ENCODE results near the gene BCAP31. TPM values are rescaled to one million over a fixed set of nuclear protein-coding genes. Genes with fewer than 3 reads are reported as not detected.
"Not testable (repeated sequence)": the region's sequence is repeated elsewhere in the genome, so short reads cannot be mapped to it uniquely, and the experiment has no call there.

BCAP31 gene
- total RNA-seq, 4 donors from 2014 or later: 45.4 to 148 (median 101) TPM

DNA sequence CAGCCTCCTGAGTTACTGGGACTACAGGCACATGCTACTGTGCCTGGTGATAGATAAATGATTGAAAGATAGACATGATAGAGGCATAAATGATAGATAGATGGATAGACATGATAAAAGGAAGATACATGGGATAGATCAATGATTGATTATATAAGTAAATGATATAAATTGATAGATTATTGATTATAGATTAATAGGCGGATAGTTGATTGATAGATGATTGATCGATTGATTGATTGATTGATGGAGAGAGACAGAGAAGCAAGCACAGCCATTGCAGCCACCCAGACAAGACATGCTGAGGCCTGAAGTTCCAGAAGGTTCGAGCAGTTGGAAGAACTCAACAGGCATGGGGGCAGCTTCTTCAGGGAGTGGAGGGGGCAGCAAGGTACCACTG is 22.2 kb upstream of the BCAP31 start:
- no peak overlapping the region for H3K27ac ChIP-seq
- no peak overlapping the region for H3K4me3 ChIP-seq
- H3K36me3 ChIP-seq: no peaks in the 10 kb centered on the region
- H3K4me1 ChIP-seq: peaks cover 0 to 13% (median 0%) of the 10 kb centered on the region in 4 donors
- no peak for DNase-seq
- no peak for TF ChIP-seq POLR2A (IDR thresholded peaks at IDR 0.05)
- TF ChIP-seq, protein P1, sequence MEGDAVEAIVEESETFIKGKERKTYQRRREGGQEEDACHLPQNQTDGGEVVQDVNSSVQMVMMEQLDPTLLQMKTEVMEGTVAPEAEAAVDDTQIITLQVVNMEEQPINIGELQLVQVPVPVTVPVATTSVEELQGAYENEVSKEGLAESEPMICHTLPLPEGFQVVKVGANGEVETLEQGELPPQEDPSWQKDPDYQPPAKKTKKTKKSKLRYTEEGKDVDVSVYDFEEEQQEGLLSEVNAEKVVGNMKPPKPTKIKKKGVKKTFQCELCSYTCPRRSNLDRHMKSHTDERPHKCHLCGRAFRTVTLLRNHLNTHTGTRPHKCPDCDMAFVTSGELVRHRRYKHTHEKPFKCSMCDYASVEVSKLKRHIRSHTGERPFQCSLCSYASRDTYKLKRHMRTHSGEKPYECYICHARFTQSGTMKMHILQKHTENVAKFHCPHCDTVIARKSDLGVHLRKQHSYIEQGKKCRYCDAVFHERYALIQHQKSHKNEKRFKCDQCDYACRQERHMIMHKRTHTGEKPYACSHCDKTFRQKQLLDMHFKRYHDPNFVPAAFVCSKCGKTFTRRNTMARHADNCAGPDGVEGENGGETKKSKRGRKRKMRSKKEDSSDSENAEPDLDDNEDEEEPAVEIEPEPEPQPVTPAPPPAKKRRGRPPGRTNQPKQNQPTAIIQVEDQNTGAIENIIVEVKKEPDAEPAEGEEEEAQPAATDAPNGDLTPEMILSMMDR (IDR thresholded peaks at IDR 0.05): no peak
- no peaks in the 10 kb centered on the region for H3K9me3 ChIP-seq
- no peaks in the 10 kb centered on the region for H3K27me3 ChIP-seq

DNA sequence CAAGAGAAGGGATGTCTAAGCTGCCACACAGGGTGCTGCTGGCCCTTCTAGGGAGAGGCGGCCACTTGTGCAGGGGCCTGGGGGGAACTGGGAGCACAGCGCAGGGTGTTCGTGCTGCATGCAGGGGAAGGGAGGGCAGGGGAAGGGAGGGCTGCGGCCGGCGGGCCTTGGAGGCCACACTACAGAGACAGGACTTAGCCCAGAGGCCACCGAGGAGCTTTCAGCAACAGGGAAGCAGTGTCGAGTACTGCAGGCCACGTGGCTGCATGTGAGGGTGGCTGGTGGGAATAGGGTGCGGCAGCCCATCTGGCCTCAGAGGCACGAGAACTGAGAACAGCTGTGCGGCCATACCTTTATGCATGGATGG is 20.9 kb upstream of the BCAP31 start:
- peaks cover 0 to 17% (median 0%) of the 10 kb centered on the region in 4 donors for H3K4me1 ChIP-seq
- DNase-seq: peak; percentile 29 to 48 (median 35)
- not testable (repeated sequence) for H3K27ac ChIP-seq, H3K27me3 ChIP-seq, H3K36me3 ChIP-seq, H3K9me3 ChIP-seq, H3K4me3 ChIP-seq

- Histone ChIP-seq H3K27ac (peak overlapping the region in 2 of 4 donors; percentile 67 to 82), H3K36me3 (no peaks in the 10 kb centered on the region), H3K9me3 (no peaks in the 10 kb centered on the region), H3K4me3 (peak overlapping the region in 2 of 4 donors; percentile 22 to 34), H3K27me3 (no peaks in the 10 kb centered on the region), H3K4me1 (peaks cover 0 to 20% (median 0%) of the 10 kb centered on the region in 4 donors)
- DNase-seq: peak in 1 of 3 donors; percentile 50
- no peak for TF ChIP-seq POLR2A (IDR thresholded peaks at IDR 0.05)
- TF ChIP-seq, protein P1 (IDR thresholded peaks at IDR 0.05): peak in 2 of 6 experiments; percentile 5 to 11
These were observed 20.3 kb upstream of the BCAP31 start for GRCh38 chrX:153744210-153745066.

DNA sequence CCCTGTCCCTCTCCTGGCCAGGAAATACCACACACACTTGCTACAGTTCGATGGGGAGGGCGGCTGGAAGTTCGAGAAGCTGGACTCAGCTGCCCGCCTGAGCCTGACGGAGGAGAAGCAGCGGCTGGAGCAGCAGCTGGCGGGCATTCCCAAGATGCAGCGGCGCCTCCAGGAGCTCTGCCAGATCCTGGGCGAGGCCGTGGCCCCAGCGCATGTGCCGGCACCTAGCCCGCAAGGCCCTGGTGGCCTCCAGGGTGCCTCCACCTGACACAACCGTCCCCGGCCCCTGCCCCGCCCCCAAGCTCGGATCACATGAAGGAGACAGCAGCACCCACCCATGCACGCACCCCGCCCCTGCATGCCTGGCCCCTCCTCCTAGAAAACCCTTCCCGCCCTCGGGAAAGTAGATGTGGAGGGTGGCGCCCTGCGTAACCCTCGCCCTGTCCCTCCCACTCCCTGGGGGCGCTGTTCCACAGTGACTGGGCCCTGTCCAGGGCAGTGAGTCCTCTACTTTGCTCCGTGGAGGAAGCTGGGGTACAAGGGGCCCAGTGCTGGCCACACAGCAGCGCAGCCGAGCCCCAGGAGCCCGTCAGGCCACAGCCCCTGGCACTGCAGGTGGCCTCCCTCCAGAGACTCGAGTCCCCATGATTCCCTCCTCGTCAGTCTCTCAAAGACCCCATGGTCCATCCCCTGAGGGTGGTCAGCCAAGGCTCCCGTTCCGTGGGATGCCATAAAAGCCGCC is 19.5 kb upstream of the BCAP31 start:
- peak overlapping the region in 3 of 4 donors; percentile 17 to 82 (median 67) for H3K27ac ChIP-seq

DNA sequence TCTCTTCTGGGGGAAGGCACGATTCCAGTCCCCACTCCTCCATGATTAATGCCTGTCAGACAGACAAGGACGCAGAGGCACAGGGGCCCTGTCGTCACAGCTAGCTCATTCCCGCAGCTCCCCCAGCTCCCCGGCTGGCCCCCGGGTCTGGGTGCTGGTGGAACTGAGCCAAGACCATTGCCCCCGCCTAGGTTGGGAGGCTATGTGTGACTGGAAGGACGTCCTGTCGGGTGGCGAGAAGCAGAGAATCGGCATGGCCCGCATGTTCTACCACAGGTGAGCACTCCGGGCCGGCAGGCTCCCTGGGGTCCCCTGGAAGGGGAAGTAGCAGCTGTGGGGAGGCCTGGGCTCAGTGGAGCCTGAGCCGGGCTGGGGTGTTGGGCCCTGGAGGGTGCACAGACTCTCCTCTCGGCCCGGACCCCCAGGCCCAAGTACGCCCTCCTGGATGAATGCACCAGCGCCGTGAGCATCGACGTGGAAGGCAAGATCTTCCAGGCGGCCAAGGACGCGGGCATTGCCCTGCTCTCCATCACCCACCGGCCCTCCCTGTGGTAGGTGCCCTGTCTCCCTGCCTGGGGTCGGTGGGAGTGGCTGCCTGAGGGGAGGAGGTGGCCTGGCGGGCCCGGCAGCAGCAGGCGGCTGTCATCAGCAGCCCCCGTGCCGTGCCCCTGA is 18.7 kb upstream of the BCAP31 start:
- Histone ChIP-seq H3K4me1 (peaks cover 0 to 20% (median 0%) of the 10 kb centered on the region in 4 donors), H3K27ac (peak overlapping the region in 3 of 4 donors; percentile 17 to 82 (median 52))
- H3K9me3 ChIP-seq, H3K36me3 ChIP-seq, H3K27me3 ChIP-seq, H3K4me3 ChIP-seq, DNase-seq: not testable (repeated sequence)

More for the DNA sequence above, 19.5 kb upstream of the BCAP31 start:
- H3K27me3 ChIP-seq, H3K36me3 ChIP-seq, H3K9me3 ChIP-seq: not testable (repeated sequence)
- peak overlapping the region in 2 of 4 donors; percentile 22 to 34 for H3K4me3 ChIP-seq
- peak; percentile 31 to 91 (median 90) for DNase-seq
- TF ChIP-seq, protein P1 (IDR thresholded peaks at IDR 0.05): peak in 3 of 6 experiments; percentile 21 to 34 (median 29)
- peak; percentile 22 to 72 for TF ChIP-seq POLR2A (IDR thresholded peaks at IDR 0.05)
- H3K4me1 ChIP-seq: peaks cover 0 to 20% (median 0%) of the 10 kb centered on the region in 4 donors

GRCh38 chrX:153742111-153742510 is 17.9 kb upstream of the BCAP31 start:
- H3K4me3 ChIP-seq, H3K27me3 ChIP-seq, H3K36me3 ChIP-seq, H3K9me3 ChIP-seq, H3K27ac ChIP-seq, DNase-seq: not testable (repeated sequence)
- peaks cover 0 to 20% (median 0%) of the 10 kb centered on the region in 4 donors for H3K4me1 ChIP-seq
